Measurements from ENCODE around the gene EPHA2.

The EPHA2 gene

DNA sequence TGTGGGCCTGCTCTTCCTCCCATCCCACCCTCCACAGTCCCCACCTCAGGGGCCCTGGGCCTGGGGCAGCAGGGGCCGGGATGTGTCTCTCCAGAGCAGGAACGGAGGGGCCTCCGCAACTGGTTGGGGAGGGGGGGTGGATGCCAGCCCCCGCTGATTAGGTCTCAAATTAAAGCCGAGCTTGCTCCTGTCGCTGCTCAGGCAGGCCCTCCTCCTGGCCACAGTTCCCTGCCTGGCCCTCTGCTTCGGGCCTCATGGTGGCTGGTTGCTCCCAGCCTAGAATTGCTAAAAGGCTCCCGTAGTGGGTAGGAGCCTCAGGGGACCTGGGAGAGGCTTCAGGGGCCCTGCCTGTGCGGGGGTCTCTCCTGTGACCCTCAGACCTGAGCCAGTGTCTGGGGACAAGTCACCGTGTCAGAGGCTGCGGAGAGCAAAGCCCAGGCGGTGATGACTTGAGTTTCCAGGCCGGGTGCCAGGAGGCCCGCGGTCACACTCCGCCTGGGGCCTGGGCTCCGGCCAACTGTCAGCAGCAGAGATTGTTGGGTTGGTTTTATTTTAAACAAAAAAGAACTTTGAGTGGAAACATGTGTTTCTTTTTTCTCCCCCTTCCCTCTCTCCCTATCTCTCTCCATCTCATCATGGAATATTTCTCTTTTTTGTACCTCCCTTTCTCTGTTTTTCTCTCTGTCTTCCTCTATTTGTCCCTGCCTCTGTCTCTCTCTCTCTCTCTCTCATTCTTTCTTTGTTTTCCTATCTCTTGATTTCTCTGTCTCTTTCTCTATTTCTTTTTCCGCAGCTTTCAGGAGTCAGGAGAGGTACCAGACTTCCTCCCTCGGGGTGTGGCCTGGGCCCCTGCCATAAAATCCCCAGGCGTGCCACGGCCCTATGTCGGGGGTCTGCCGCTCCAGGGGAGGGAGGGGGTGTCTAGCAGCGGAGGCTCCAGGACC lies 20.0 kb upstream of the EPHA2 start:
- Mint-ChIP-seq H3K4me3 (peak overlapping the region; percentile 58), H3K27me3 (ENCODE audit: low read depth, poor library complexity) (no peaks in the 10 kb centered on the region), H3K4me1 (peaks cover 55% of the 10 kb centered on the region), H3K27ac (peak overlapping the region; percentile 76), H3K36me3 (ENCODE audit: low read depth) (no peaks in the 10 kb centered on the region), H3K9me3 (peaks cover 3% of the 10 kb centered on the region)
- DNase-seq = no peak
- TF ChIP-seq, protein P1, sequence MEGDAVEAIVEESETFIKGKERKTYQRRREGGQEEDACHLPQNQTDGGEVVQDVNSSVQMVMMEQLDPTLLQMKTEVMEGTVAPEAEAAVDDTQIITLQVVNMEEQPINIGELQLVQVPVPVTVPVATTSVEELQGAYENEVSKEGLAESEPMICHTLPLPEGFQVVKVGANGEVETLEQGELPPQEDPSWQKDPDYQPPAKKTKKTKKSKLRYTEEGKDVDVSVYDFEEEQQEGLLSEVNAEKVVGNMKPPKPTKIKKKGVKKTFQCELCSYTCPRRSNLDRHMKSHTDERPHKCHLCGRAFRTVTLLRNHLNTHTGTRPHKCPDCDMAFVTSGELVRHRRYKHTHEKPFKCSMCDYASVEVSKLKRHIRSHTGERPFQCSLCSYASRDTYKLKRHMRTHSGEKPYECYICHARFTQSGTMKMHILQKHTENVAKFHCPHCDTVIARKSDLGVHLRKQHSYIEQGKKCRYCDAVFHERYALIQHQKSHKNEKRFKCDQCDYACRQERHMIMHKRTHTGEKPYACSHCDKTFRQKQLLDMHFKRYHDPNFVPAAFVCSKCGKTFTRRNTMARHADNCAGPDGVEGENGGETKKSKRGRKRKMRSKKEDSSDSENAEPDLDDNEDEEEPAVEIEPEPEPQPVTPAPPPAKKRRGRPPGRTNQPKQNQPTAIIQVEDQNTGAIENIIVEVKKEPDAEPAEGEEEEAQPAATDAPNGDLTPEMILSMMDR (IDR thresholded peaks at IDR 0.05) = no peak

DNA sequence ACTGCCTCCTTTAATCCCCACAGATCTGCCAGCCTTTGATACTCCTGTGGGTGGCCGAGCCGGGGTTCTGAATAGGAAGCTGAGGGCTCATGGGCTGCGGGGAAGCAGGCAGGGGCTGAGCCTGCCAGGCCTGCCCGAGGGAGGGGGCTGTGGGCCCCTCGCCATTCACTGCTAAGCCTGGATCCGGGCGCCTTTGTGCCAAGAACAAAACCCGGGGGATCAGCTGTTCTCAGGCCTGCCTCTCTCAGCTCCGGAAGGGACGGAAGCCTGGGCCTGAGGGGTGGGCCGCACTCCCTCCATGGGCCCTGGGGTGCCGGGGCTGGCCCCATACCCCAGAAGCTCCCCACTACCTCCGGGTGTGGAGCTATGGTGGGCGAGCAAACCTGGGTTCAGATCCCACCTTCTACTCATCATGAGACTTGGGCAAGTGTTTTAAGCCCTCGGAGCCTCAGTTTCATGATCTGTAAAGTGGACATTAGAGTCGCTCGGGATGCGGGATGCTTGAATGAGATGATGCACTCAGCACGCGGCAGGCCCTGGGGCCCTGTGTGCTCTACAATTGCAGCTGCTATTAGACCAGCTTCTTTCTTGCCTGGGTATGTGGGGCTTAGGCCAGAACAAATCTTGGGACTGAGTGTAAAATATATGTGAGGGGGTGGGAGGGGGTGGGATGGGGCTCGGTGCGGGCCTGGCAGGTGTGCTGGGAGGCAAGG lies 19.2 kb upstream of the EPHA2 start:
- TF ChIP-seq, protein P1 (IDR thresholded peaks at IDR 0.05) = no peak
- Mint-ChIP-seq H3K9me3 (peaks cover 3% of the 10 kb centered on the region), H3K4me3 (no peak overlapping the region), H3K36me3 (ENCODE audit: low read depth) (no peaks in the 10 kb centered on the region), H3K4me1 (peaks cover 48% of the 10 kb centered on the region), H3K27ac (no peak overlapping the region), H3K27me3 (ENCODE audit: low read depth, poor library complexity) (no peaks in the 10 kb centered on the region)
- DNase-seq = no peak

DNA sequence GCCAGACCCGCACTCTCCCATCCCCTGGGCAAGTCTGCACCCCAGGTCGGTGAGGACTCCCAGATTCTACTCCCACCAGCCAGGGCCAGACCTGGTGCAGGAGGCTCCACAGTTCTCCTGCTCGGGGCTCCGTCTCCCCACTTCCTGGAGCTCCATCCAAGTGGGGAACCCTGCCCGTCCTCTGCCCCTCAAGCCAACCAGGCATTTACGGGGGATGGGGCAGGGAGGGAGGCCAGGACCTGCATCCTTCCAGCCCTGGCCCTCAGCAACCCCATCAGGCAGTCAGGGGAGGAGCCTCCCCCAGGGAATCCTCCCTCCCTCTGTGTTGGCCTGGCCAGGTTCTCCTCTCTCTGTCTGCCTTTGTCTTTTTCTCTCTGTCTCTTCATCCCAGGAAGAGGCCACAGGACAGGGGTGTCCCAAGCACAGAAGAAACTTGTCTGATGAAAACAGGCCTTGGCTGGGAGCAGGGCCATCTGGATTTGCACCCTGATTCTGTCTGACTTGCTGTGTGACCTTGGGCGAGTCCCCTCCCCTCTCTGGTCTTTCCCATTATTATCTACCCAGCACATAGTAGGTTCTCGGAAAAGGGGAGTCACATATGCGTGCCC lies 18.5 kb upstream of the EPHA2 start:
- H3K36me3 Mint-ChIP-seq (ENCODE audit: low read depth) = no peaks in the 10 kb centered on the region
- no peak overlapping the region for H3K27ac Mint-ChIP-seq
- no peaks in the 10 kb centered on the region for H3K27me3 Mint-ChIP-seq (ENCODE audit: low read depth, poor library complexity)
- peaks cover 3% of the 10 kb centered on the region for H3K9me3 Mint-ChIP-seq
- TF ChIP-seq, protein P1 (IDR thresholded peaks at IDR 0.05) = no peak
- DNase-seq = no peak
- H3K4me1 Mint-ChIP-seq = peaks cover 45% of the 10 kb centered on the region
- H3K4me3 Mint-ChIP-seq = no peak overlapping the region

DNA sequence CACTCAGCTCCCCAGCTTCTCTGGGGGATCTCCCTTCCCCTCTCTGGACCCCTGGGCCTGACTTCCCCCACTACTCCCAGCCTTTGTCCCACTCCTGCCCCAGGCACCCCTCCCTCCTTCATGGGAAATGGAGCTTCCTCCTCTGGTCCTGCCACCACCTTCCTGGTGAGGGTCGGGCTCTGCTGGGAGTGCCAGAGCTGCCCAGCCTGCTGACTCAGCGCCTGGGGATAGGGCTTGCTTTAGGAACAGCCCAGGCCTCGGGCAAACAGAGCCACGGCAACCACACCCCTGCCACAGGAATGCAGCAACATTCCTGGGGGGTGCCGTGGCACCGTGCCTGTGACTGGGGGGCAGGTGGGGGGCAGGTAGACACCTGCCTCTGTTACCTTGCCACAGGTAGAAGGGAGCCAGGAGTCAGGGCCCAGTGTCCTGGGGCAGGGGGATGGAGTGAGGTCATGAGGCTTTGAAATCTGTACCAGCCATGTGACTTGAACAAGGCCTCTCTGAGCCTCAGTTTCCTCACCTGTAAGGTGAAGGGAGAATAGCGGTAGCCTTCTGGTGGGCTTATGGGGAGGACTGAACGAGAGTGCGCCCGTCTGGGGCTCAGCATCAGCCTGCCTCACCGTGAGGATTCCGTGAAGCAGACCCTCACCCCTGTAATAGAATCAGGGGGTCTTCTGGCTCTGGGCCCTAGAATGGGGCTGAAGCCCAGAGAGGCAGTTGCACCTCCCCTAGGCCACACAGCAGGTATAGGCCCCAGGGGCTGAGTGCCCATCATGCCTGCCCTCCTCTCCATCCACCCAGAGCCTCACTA lies 17.8 kb upstream of the EPHA2 start:
- H3K27me3 Mint-ChIP-seq (ENCODE audit: low read depth, poor library complexity) = no peaks in the 10 kb centered on the region
- no peak overlapping the region for H3K4me3 Mint-ChIP-seq

DNA sequence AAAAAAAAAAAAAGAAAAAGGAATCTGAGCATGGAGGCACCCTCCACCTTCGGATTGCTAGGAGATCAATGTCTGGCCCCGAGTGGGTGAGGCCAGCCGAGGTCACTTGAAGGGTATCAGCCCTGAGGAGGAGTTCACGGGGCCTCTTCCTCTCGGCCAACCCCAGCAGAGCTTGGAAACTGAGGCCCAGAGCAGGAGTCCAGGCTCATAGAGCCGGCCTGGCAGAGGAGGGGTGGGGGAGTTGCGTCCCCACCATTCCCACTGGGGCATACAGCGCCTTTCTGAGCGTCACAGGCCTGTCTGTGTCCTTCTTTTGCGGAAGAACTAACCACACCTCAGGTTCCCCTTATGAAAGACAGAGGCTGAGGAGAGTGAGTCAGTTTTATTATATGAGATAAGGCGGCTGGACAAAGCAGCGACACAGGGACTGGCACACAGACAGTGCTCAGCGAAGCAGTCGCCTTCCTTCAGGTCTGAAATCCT lies 17.1 kb upstream of the EPHA2 start:
- H3K9me3 Mint-ChIP-seq = no peaks in the 10 kb centered on the region
- peaks cover 47% of the 10 kb centered on the region for H3K4me1 Mint-ChIP-seq
- TF ChIP-seq, protein P1 (IDR thresholded peaks at IDR 0.05) = no peak
- H3K27me3 Mint-ChIP-seq (ENCODE audit: low read depth, poor library complexity) = no peaks in the 10 kb centered on the region
- no peak for DNase-seq
- H3K27ac Mint-ChIP-seq = no peak overlapping the region
- H3K36me3 Mint-ChIP-seq (ENCODE audit: low read depth) = no peaks in the 10 kb centered on the region
- no peak overlapping the region for H3K4me3 Mint-ChIP-seq

More for the DNA sequence above, 17.8 kb upstream of the EPHA2 start:
- Mint-ChIP-seq H3K9me3 (peaks cover 3% of the 10 kb centered on the region), H3K36me3 (ENCODE audit: low read depth) (no peaks in the 10 kb centered on the region), H3K27ac (peak overlapping the region; percentile 77), H3K4me1 (peaks cover 45% of the 10 kb centered on the region)
- TF ChIP-seq, protein P1 (IDR thresholded peaks at IDR 0.05) = no peak
- DNase-seq = no peak

Data from nephron progenitor cell (in vitro differentiated cells).